HG02623 (cell line): ENCODE results near the gene TMOD2.
"Not testable (repeated sequence)": the region's sequence is repeated elsewhere in the genome, so short reads cannot be mapped to it uniquely, and the experiment has no call there.

Experiments
- ATAC-seq: cut with Tn5 transposase; IDR thresholded peaks from one replicate; pipeline ENCODE4 v1.9.1; 2021; ENCODE audit warnings: moderate library complexity; ENCODE audit not compliant: unreplicated experiment

The TMOD2 gene

GRCh38 chr15:51770902-51771301 is 19.5 kb downstream of the TMOD2 start:
- ATAC-seq: no peak

DNA sequence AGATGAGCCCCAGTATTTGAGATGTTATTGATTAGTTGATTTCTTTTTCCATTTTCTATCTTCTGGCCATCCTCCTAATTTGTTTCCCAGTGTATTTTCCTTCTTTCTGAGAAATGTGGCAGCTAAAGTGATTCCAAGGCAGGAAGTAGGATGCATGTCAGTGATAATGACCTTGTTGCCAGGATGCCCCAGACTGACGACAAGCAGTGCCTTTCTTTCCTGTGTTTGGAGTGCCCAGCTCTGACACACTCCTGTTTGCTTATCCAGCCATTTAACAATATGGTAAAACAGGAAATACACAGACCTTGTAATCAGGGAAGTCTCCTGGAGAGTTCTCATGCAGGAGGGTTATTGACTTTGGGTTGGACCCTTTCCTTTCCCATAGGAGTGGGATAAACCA is 20.4 kb downstream of the TMOD2 start:
- no peak for ATAC-seq

GRCh38 chr15:51774916-51775315 is 23.5 kb downstream of the TMOD2 start:
- ATAC-seq: no peak

- ATAC-seq: peak; percentile 50
Observed at GRCh38 chr15:51775967-51776816, 24.8 kb downstream of the TMOD2 start.

DNA sequence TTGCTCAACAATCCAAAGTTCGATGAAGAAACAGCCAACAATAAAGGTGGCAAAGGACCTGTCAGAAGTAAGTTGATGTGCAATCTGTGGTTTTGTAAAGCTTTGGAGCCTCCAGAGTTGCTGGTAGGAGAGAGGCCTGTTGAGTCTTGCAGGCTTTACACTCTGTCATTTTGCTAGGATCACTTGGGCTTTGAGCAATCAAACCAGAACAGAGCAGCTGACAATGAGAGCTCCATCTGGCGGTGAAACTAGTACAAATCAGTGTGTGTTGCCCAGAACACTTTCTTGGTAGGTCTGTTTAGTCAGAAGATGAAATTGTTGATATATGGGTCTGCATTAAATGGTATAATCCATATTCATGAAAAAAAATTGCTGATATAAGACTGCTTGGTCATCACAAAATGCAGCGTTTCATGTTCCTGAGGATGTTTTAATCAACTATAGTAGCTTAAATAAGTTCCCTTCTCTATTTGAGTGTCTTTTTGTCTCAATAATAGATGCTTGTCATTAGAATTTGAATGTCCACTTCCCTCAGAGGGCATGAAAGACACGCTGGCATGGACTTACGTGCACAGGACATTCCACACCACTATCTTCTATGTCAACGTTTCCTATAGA is 25.7 kb downstream of the TMOD2 start:
- no peak for ATAC-seq

DNA sequence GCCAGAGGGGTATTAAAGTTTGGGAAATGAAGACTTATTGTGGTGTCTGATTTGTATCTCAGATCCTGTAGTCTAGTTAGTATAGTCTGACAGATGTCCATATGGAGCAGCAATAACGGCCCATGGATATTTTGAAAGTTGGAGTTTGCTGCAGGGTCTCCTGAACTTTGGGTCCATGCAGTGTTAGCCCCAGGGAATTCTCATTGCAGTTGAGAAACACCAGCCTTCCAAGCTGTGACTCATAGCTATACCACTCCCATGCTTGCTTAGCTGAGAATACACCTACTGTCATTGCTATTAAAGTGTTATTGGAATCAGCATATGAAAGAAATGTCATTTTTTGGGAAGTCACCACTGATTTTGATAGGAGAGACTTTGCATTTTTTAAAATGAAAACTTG is 29.2 kb downstream of the TMOD2 start:
- ATAC-seq: no peak

- ATAC-seq: no peak
Observed at GRCh38 chr15:51781506-51781905, 30.1 kb downstream of the TMOD2 start.

- ATAC-seq: no peak
Observed at GRCh38 chr15:51782357-51782896, 31.0 kb downstream of the TMOD2 start.

- ATAC-seq: no peak
Observed at GRCh38 chr15:51783967-51784366, 32.6 kb downstream of the TMOD2 start.

GRCh38 chr15:51787130-51787529 is 35.7 kb downstream of the TMOD2 start:
- ATAC-seq: not testable (repeated sequence)

DNA sequence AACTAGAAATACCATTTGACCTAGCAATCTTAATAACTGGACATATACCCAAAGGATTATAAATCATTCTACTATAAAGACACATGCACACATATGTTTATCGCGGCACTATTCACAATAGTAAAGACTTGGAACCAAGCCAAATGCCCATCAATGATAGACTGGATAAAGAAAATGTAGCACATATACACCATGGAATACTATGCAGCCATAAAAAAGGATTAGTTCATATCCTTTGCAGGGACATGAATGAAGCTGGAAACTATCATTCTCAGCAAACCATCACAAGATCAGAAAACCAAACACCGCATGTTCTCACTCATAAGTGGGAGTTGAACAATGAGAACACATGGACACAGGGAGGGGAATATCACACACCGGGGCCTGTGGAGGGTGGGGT is 41.1 kb downstream of the TMOD2 start:
- not testable (repeated sequence) for ATAC-seq

DNA sequence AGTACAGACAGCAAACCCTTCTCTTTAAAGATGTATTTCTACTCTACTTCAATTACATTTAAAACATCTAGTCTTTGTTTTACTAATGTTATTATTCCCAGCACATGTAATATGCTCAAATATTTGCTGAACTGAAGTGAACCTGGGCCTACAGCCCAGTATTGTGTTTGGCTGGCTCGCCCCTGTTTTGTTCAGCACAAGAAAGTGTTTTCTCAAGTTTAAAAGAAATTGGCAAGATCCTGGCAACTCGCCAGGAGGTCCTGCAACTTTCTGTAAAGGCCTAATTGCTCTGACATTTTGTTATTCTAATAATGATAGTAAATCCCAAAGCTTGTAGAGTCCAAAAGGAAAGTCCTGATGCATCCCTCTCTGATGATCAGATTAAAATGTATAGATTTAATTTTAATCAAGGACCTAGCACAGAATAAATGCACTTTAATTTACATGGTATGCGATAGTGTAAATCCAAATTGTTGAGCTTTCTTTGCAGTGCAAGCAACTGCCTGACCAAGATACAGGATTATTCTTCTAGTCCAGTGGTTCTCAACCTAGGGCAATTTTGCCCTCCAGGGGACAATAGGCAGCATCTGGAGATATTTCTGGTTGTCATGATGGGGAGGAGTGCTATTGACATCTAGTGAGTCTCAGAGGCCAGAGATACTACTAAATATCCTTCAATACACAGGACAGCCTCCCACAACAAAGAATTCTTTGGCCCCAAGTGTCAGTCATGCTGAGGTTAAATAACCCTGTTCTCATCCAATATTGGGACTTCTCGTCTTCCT is 42.3 kb downstream of the TMOD2 start:
- no peak for ATAC-seq

- ATAC-seq: no peak
Observed at GRCh38 chr15:51796847-51797401, 45.5 kb downstream of the TMOD2 start.

DNA sequence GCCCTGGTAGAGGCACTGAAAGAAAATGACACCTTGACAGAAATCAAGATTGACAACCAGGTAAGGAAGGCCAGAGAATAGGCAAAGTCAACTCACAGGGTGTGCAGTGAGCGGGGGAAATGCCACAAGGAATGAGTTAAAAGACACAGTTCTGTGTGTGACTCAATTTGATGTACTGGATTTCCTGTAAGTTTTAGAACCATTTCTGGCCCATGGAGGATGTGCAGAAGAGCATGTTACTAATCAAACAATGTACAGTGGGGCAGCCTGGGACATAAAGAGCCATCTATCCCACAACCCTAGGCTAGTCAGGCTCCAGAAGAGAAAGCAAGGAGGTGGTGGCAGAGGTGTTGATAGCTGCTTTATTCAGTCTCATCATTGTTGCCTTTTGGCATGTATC is 46.9 kb downstream of the TMOD2 start:
- ATAC-seq: no peak

DNA sequence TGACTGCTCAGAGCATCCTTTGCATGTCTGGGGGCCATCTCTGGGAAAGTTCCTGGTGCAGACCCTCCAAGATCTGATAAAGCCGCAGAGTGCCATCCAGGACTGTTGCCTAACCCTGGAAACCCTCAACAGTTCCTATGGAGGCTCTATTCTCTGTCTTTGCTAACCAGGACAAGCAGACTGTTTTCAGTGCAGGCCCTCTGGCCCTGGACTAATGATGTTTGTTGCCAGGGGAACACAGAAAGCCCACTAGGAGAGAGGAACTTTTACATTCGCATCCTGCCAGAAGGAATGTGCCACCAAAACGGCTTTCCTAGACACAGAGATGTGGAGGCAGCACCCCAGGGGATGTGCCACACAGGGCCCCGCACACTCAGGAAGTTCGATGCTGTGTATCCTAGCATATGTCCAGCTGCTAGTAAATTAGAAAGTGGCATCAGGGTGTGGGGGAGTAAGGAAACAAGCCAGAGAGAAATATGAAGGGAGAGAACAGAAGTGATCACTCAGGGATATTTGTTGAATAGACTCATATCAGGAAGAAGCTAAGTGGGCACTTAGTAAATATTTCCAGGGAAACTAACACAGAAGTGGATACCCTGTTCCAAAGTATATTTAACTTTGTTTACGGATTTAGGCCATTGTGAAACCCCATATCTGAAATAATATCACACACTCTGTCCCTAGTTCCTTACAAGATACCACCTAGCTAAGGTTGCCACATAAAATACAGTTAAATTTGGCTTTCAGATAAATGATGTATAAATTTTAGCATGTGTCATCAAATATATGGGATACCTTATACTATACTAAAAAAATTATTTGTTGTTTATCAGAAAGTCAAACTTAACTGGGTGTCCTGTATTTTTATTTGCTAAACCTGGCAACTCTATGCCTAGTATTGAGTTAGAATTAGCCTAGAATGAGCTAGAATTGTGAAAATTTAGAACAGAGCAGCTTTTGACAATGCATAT is 48.2 kb downstream of the TMOD2 start:
- no peak for ATAC-seq

DNA sequence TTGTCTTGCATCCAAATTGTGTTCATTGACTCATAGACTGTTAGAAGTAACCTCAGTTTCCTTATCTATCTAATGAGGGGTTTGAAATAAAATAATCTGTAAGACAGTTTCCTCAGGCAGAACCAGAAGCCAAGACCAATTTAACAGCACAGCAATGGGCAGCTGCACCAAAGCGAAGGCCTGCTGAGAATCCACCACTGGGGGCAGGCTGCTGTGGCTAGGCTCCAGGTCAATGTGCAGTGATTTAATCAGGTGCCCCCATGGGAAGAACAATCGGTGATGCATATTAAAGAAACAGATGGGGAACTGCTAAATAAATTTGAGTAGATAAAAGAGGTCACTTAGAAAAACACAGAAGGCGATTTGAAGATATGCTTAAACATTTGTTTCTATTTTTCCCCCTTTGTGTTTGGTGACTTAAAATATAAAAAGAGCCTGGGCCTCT is 50.0 kb downstream of the TMOD2 start:
- ATAC-seq: no peak

- ATAC-seq: no peak
Observed at GRCh38 chr15:51802593-51802992, 51.2 kb downstream of the TMOD2 start.

DNA sequence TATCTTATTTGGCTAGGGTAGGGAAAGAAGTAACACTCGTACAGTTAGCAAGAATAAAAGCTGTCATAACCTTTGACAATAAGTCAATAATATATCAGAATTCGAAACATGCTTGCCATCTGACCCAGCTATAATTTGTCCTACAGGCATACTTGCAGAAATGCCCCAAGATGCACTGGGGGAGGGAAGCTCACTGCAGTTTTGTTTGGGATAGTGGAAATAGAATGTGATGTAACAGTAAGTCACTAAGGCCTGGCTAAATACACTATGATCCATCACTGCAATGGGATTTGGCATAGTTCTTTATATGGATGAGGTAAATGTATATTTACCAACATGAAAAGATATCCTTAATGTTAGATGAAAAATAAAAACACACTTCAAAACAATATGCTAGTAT is 52.6 kb downstream of the TMOD2 start:
- no peak for ATAC-seq

- ATAC-seq: no peak
Observed at GRCh38 chr15:51806123-51806522, 54.7 kb downstream of the TMOD2 start.

DNA sequence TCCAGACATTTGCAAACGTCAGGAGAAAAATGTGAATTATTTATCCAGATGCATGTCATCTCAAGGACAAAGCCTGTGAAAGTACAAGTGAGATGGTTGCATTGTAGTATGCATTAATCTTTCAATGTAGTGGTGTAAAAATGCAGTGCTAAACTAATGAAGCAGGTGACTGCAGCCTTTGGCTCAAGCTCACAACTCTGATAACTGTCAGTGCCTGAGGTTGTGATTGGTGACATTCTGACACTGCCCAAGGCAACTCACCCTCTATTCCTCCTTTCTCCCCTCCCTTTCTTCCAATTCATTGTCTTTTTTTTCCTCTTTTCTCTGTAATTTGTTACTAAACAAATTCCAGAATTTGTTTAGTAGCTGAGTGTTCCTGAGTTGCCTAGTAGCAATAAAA is 58.1 kb downstream of the TMOD2 start:
- ATAC-seq: no peak
